GM18505 (cell line): Measurements from ENCODE around the gene KRT25.
"Not testable (repeated sequence)": the region's sequence is repeated elsewhere in the genome, so short reads cannot be mapped to it uniquely, and the experiment has no call there.

Experiments used
- ATAC-seq: cut with Tn5 transposase; IDR thresholded peaks from one replicate; pipeline ENCODE4 v1.9.1; 2021; ENCODE audit not compliant: unreplicated experiment
- POLR2A ChIP-seq: IDR thresholded peaks from 4 replicates; pipeline ENCODE4 v1.6.1; 2011; ENCODE audit warnings: borderline replicate concordance; ENCODE audit not compliant: insufficient read depth, insufficient read length; ENCODE audit errors: extremely low read depth

Gene KRT25

GRCh38 chr17:40778461-40778860, 23.3 kb upstream of the KRT25 start:
- TF ChIP-seq POLR2A: no peak
- ATAC-seq: no peak

- TF ChIP-seq POLR2A: no peak
- ATAC-seq: no peak
Measured at GRCh38 chr17:40777971-40778370, 22.8 kb upstream of the KRT25 start.

GRCh38 chr17:40777459-40777858, 22.3 kb upstream of the KRT25 start:
- ATAC-seq: no peak
- TF ChIP-seq POLR2A: no peak

GRCh38 chr17:40775945-40776344, 20.8 kb upstream of the KRT25 start:
- no peak for TF ChIP-seq POLR2A
- no peak for ATAC-seq

- ATAC-seq: no peak
- no peak for TF ChIP-seq POLR2A
Measured at GRCh38 chr17:40772101-40772500, 17.0 kb upstream of the KRT25 start, which contains the start of gene KRT26. TSS of gene KRT26 (minus strand) at chr17:40772201. CDS start at chr17:40772113, 88 bp downstream.

GRCh38 chr17:40765657-40766056, 10.5 kb upstream of the KRT25 start:
- no peak for TF ChIP-seq POLR2A
- no peak for ATAC-seq

- ATAC-seq: no peak
- no peak for TF ChIP-seq POLR2A
Measured at GRCh38 chr17:40763752-40764151, 8.6 kb upstream of the KRT25 start.

- ATAC-seq: no peak
- TF ChIP-seq POLR2A: no peak
Measured at GRCh38 chr17:40760105-40761016, 5.2 kb upstream of the KRT25 start.

GRCh38 chr17:40753804-40754203, 1.3 kb downstream of the KRT25 start:
- no peak for TF ChIP-seq POLR2A
- ATAC-seq: no peak

GRCh38 chr17:40751065-40751464, 4.1 kb downstream of the KRT25 start:
- no peak for ATAC-seq
- TF ChIP-seq POLR2A: no peak

GRCh38 chr17:40750391-40750790, 4.7 kb downstream of the KRT25 start:
- no peak for ATAC-seq
- TF ChIP-seq POLR2A: no peak

- ATAC-seq: not testable (repeated sequence)
Measured at GRCh38 chr17:40748666-40749065, 6.5 kb downstream of the KRT25 start.

GRCh38 chr17:40738553-40738952, 16.6 kb downstream of the KRT25 start:
- TF ChIP-seq POLR2A: no peak
- ATAC-seq: no peak

GRCh38 chr17:40735016-40735415, 20.1 kb downstream of the KRT25 start:
- no peak for ATAC-seq
- TF ChIP-seq POLR2A: no peak
